WTC11 (cell line): ENCODE data around the gene SMURF1. TPM values are rescaled to one million over a fixed set of nuclear protein-coding genes. Genes with fewer than 3 reads are reported as not detected.

Experiments used
- ATAC-seq: fragments of 200-7000 bp; cut with Tn5 transposase; 2 replicates; pipeline ENCODE4 v1.10.0; 2021; ENCODE audit warnings: mild to moderate bottlenecking, moderate library complexity
- CTCF ChIA-PET: fragments of 300-600 bp; sonication (Branson Sonifier 250); formaldehyde crosslinking; loops from one replicate; lab custom pipeline; 2021; ENCODE audit warnings: antibody characterized with exemption; lab: Charles Lee
- POLR2A ChIA-PET: fragments of 350-600 bp; sonication (Branson Sonifier 250); formaldehyde crosslinking; loops from one replicate; lab custom pipeline; 2021; ENCODE audit warnings: antibody characterized with exemption; lab: Charles Lee
- DNase-seq: peaks from one replicate; pipeline ENCODE4 v3.0.0; 2021; ENCODE audit warnings: low spot score
- H3K27ac Mint-ChIP-seq: 2 replicates; pipeline ENCODE4 v1.8.0; 2021; ENCODE audit warnings: mixed read lengths
- H3K27me3 Mint-ChIP-seq: 2 replicates; pipeline ENCODE4 v1.8.0; 2021; ENCODE audit warnings: low read depth, mild to moderate bottlenecking, moderate library complexity, mixed read lengths
- H3K36me3 Mint-ChIP-seq: 2 replicates; pipeline ENCODE4 v1.8.0; 2021; ENCODE audit warnings: mixed read lengths
- H3K4me1 Mint-ChIP-seq: 2 replicates; pipeline ENCODE4 v1.8.0; 2022; ENCODE audit warnings: mixed read lengths
- H3K4me3 Mint-ChIP-seq: 2 replicates; pipeline ENCODE4 v1.8.0; 2021; ENCODE audit warnings: mild to moderate bottlenecking, moderate library complexity, mixed read lengths
- H3K9me3 Mint-ChIP-seq: 2 replicates; pipeline ENCODE4 v1.8.0; 2021; ENCODE audit warnings: mixed read lengths
- EMX1 ChIP-seq: fragments of 250-450 bp; sonication (Bioruptor Pico); IDR thresholded peaks from 2 replicates; pipeline ENCODE4 v1.8.0; 2021; ENCODE audit warnings: mild to moderate bottlenecking
- ESRRA ChIP-seq: sonication (generic); formaldehyde crosslinking; IDR thresholded peaks from 2 replicates; pipeline ENCODE4 v1.8.1; 2022; ENCODE audit warnings: mild to moderate bottlenecking, missing genetic modification reagents, borderline replicate concordance
- FOXP1 ChIP-seq: sonication (generic); formaldehyde crosslinking; IDR thresholded peaks from 2 replicates; pipeline ENCODE4 v1.8.0; 2022; ENCODE audit warnings: missing genetic modification reagents, mild to moderate bottlenecking, moderate library complexity, borderline replicate concordance
- GRHL2 ChIP-seq: fragments of 250-450 bp; sonication (Bioruptor Pico); IDR thresholded peaks from 2 replicates; pipeline ENCODE4 v1.8.0; 2022; ENCODE audit warnings: mild to moderate bottlenecking, moderate library complexity; ENCODE audit not compliant: insufficient replicate concordance, severe bottlenecking
- MXD4 ChIP-seq: fragments of 250-450 bp; sonication (Bioruptor Pico); IDR thresholded peaks from 2 replicates; pipeline ENCODE4 v1.8.0; 2021; ENCODE audit warnings: mild to moderate bottlenecking, moderate library complexity, borderline replicate concordance
- NFE2L1 ChIP-seq: sonication (generic); formaldehyde crosslinking; IDR thresholded peaks from 2 replicates; pipeline ENCODE4 v1.8.1; 2023; ENCODE audit warnings: missing genetic modification reagents
- NFYB ChIP-seq: sonication (generic); formaldehyde crosslinking; conservative IDR thresholded peaks from 2 replicates; pipeline ENCODE4 v1.8.0; 2022; ENCODE audit warnings: low read depth, missing genetic modification reagents
- PRRX2 ChIP-seq: fragments of 250-450 bp; sonication (Bioruptor Pico); IDR thresholded peaks from 2 replicates; pipeline ENCODE4 v1.8.0; 2021; ENCODE audit warnings: mild to moderate bottlenecking
- SMAD3 ChIP-seq: sonication (generic); formaldehyde crosslinking; IDR thresholded peaks from 2 replicates; pipeline ENCODE4 v1.8.0; 2022; ENCODE audit warnings: missing genetic modification reagents, mild to moderate bottlenecking, borderline replicate concordance
- SMAD4 ChIP-seq: sonication (generic); formaldehyde crosslinking; IDR thresholded peaks from 2 replicates; pipeline ENCODE4 v1.8.0; 2022; ENCODE audit warnings: mild to moderate bottlenecking, missing genetic modification reagents
- TEAD1 ChIP-seq: sonication (generic); formaldehyde crosslinking; IDR thresholded peaks from 2 replicates; pipeline ENCODE4 v1.8.0; 2022; ENCODE audit warnings: mild to moderate bottlenecking, missing genetic modification reagents
- ZNF219 ChIP-seq: sonication (generic); formaldehyde crosslinking; IDR thresholded peaks from 2 replicates; pipeline ENCODE4 v1.8.0; 2023; ENCODE audit warnings: missing genetic modification reagents, mild to moderate bottlenecking, borderline replicate concordance
- ZNF232 ChIP-seq: sonication (generic); formaldehyde crosslinking; IDR thresholded peaks from 2 replicates; pipeline ENCODE4 v1.8.0; 2022; ENCODE audit warnings: mild to moderate bottlenecking, missing genetic modification reagents
- ZNF396 ChIP-seq: fragments of 250-450 bp; sonication (Bioruptor Pico); IDR thresholded peaks from 2 replicates; pipeline ENCODE4 v1.8.0; 2021; ENCODE audit warnings: mild to moderate bottlenecking, moderate library complexity, borderline replicate concordance
- ZNF671 ChIP-seq: fragments of 250-450 bp; sonication (Bioruptor Pico); IDR thresholded peaks from 2 replicates; pipeline ENCODE4 v1.8.0; 2021; ENCODE audit warnings: mild to moderate bottlenecking
- total RNA-seq: library from RNA; stranded (reverse); gene quantifications from 3 replicates; pipeline ENCODE4 v1.2.3, GENCODE V29; 2021
- TF ChIP-seq, protein P1 (sequence below): fragments of 200-600 bp; IDR thresholded peaks from 2 replicates; pipeline ENCODE4 v1.8.0; 2022; ENCODE audit warnings: antibody characterized with exemption
- TF ChIP-seq, protein P2 (sequence below): sonication (generic); formaldehyde crosslinking; IDR thresholded peaks from 2 replicates; pipeline ENCODE4 v1.8.1; 2023; ENCODE audit warnings: mild to moderate bottlenecking, missing genetic modification reagents, moderate library complexity
- TF ChIP-seq, protein P3 (sequence below): sonication (generic); formaldehyde crosslinking; IDR thresholded peaks from 2 replicates; pipeline ENCODE4 v1.8.0; 2022; ENCODE audit warnings: mild to moderate bottlenecking, missing genetic modification reagents
- TF ChIP-seq, protein P4 (sequence below): sonication (generic); formaldehyde crosslinking; IDR thresholded peaks from 2 replicates; pipeline ENCODE4 v1.8.1; 2023; ENCODE audit warnings: mild to moderate bottlenecking, missing genetic modification reagents
- TF ChIP-seq, protein P5 (sequence below): sonication (generic); formaldehyde crosslinking; IDR thresholded peaks from 2 replicates; pipeline ENCODE4 v1.8.1; 2023; ENCODE audit warnings: mild to moderate bottlenecking, missing genetic modification reagents
- TF ChIP-seq, protein P6 (sequence below): sonication (generic); formaldehyde crosslinking; IDR thresholded peaks from 2 replicates; pipeline ENCODE4 v1.8.1; 2022; ENCODE audit warnings: missing genetic modification reagents, borderline replicate concordance
- TF ChIP-seq, protein P7 (sequence below): fragments of 250-450 bp; sonication (Bioruptor Pico); IDR thresholded peaks from 2 replicates; pipeline ENCODE4 v1.9.0; 2021; ENCODE audit warnings: mild to moderate bottlenecking

Gene SMURF1
- total RNA-seq, 1 experiment from 2014 or later: 23.2 TPM

DNA sequence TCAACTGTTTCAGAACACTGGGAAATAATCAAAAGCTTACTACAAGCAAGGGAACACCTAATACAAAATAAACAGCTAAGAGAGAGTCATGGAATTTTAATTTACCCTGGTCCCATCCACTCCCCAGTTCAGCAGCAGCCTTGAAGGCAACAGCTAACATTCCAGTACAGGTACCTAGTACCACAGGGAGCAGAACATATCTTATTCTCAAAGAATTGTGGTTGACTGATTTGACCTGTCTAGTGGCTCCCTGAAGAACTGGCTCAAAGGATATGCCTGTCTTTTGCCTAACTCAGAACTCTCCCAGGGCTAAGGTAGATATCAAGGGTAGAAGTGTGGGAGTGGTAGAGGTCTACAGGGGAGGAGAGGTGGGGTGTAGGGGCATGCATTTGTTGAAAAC lies 32.3 kb downstream of the SMURF1 start:
- CTCF ChIA-PET: interaction anchor here (0.6 kb wide), 2 partner anchors 26 to 65 kb away, joined by 4 to 5 read pairs; no protein-coding TSS in a partner anchor
- H3K4me1 Mint-ChIP-seq: peaks cover 55% of the 10 kb centered on the region
- H3K4me3 Mint-ChIP-seq: no peak overlapping the region
- POLR2A ChIA-PET: no interaction called here
- no peaks in the 10 kb centered on the region for H3K27me3 Mint-ChIP-seq
- H3K9me3 Mint-ChIP-seq: peaks cover 7% of the 10 kb centered on the region
- TF ChIP-seq PRRX2 (CRISPR knock-in tag) (no peak), ZNF671 (no peak), GRHL2 (no peak), SMAD4 (CRISPR knock-in tag) (no peak), ZNF396 (CRISPR knock-in tag) (no peak), SMAD3 (CRISPR knock-in tag) (no peak), EMX1 (CRISPR knock-in tag) (no peak), MXD4 (CRISPR knock-in tag) (no peak), ESRRA (CRISPR knock-in tag) (no peak), NFE2L1 (CRISPR knock-in tag) (no peak), ZNF219 (no peak), ZNF232 (no peak)
- TF ChIP-seq, protein P1, sequence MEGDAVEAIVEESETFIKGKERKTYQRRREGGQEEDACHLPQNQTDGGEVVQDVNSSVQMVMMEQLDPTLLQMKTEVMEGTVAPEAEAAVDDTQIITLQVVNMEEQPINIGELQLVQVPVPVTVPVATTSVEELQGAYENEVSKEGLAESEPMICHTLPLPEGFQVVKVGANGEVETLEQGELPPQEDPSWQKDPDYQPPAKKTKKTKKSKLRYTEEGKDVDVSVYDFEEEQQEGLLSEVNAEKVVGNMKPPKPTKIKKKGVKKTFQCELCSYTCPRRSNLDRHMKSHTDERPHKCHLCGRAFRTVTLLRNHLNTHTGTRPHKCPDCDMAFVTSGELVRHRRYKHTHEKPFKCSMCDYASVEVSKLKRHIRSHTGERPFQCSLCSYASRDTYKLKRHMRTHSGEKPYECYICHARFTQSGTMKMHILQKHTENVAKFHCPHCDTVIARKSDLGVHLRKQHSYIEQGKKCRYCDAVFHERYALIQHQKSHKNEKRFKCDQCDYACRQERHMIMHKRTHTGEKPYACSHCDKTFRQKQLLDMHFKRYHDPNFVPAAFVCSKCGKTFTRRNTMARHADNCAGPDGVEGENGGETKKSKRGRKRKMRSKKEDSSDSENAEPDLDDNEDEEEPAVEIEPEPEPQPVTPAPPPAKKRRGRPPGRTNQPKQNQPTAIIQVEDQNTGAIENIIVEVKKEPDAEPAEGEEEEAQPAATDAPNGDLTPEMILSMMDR: no peak
- TF ChIP-seq, protein P2, sequence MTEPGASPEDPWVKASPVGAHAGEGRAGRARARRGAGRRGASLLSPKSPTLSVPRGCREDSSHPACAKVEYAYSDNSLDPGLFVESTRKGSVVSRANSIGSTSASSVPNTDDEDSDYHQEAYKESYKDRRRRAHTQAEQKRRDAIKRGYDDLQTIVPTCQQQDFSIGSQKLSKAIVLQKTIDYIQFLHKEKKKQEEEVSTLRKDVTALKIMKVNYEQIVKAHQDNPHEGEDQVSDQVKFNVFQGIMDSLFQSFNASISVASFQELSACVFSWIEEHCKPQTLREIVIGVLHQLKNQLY (CRISPR knock-in tag): no peak
- TF ChIP-seq, protein P3, sequence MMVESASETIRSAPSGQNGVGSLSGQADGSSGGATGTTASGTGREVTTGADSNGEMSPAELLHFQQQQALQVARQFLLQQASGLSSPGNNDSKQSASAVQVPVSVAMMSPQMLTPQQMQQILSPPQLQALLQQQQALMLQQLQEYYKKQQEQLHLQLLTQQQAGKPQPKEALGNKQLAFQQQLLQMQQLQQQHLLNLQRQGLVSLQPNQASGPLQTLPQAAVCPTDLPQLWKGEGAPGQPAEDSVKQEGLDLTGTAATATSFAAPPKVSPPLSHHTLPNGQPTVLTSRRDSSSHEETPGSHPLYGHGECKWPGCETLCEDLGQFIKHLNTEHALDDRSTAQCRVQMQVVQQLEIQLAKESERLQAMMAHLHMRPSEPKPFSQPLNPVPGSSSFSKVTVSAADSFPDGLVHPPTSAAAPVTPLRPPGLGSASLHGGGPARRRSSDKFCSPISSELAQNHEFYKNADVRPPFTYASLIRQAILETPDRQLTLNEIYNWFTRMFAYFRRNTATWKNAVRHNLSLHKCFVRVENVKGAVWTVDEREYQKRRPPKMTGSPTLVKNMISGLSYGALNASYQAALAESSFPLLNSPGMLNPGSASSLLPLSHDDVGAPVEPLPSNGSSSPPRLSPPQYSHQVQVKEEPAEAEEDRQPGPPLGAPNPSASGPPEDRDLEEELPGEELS: no peak
- TF ChIP-seq, protein P4, sequence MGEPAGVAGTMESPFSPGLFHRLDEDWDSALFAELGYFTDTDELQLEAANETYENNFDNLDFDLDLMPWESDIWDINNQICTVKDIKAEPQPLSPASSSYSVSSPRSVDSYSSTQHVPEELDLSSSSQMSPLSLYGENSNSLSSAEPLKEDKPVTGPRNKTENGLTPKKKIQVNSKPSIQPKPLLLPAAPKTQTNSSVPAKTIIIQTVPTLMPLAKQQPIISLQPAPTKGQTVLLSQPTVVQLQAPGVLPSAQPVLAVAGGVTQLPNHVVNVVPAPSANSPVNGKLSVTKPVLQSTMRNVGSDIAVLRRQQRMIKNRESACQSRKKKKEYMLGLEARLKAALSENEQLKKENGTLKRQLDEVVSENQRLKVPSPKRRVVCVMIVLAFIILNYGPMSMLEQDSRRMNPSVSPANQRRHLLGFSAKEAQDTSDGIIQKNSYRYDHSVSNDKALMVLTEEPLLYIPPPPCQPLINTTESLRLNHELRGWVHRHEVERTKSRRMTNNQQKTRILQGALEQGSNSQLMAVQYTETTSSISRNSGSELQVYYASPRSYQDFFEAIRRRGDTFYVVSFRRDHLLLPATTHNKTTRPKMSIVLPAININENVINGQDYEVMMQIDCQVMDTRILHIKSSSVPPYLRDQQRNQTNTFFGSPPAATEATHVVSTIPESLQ (CRISPR knock-in tag): no peak
- TF ChIP-seq, protein P5, sequence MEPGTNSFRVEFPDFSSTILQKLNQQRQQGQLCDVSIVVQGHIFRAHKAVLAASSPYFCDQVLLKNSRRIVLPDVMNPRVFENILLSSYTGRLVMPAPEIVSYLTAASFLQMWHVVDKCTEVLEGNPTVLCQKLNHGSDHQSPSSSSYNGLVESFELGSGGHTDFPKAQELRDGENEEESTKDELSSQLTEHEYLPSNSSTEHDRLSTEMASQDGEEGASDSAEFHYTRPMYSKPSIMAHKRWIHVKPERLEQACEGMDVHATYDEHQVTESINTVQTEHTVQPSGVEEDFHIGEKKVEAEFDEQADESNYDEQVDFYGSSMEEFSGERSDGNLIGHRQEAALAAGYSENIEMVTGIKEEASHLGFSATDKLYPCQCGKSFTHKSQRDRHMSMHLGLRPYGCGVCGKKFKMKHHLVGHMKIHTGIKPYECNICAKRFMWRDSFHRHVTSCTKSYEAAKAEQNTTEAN (CRISPR knock-in tag): no peak
- ATAC-seq (peak; percentile 33), DNase-seq (no peak)
- peak overlapping the region; percentile 91 for H3K27ac Mint-ChIP-seq
- no peaks in the 10 kb centered on the region for H3K36me3 Mint-ChIP-seq

DNA sequence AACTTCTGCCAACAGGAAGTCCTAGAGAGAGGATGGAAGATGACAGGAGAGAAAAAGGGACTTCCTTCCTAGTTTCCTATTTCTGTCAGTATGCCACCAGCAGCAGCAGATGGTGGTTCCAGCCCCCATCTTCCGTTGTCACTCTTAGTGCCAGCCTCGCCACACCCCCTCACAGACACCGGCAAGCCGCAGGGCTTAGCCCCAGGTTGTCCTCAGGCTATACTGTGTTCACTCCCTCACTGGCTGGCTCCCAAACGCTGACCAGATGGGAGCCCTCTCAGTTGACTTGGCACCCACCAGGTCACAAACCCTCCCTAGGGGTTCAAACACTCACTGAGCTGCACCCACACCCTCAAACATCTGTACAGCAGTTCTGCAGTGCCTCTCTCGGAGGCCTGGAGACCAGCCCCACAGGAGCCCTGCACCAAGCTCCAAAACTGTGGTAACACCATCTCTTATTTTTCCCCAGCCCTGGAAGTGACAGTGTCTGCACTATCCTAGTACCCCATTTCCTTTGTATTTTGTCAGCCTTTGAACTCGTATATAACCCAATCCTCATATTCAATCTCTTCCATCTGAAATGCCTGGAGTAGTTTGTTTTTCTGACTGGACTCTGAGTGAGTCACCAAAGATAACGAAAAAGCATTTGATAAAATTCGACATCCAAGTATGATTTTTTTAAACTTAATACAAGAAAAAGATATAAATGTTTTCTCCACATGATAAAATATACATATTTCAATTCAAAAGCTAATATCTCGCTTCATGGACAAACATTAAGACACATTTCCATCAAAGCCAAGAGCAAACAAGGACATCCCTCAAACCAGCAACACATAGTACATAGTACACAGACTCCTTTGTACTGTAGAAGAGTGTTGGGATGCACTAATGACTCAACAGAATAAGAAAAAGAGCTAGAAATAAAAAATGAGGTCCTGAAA lies 34.5 kb downstream of the SMURF1 start:
- Mint-ChIP-seq H3K27me3 (no peaks in the 10 kb centered on the region), H3K4me3 (no peak overlapping the region), H3K36me3 (no peaks in the 10 kb centered on the region), H3K27ac (peak overlapping the region; percentile 24), H3K4me1 (peaks cover 65% of the 10 kb centered on the region), H3K9me3 (no peaks in the 10 kb centered on the region)
- CTCF ChIA-PET: interaction anchor here (0.6 kb wide), 1 partner anchor 364 kb away, joined by 3 read pairs; no protein-coding TSS in a partner anchor
- no peak for DNase-seq
- POLR2A ChIA-PET: no interaction called here
- ATAC-seq: no peak
- TF ChIP-seq FOXP1 (CRISPR knock-in tag) (no peak), ZNF396 (CRISPR knock-in tag) (no peak), PRRX2 (CRISPR knock-in tag) (no peak), TEAD1 (CRISPR knock-in tag) (no peak), NFYB (no peak)
- TF ChIP-seq, protein P3: no peak
- TF ChIP-seq, protein P6, sequence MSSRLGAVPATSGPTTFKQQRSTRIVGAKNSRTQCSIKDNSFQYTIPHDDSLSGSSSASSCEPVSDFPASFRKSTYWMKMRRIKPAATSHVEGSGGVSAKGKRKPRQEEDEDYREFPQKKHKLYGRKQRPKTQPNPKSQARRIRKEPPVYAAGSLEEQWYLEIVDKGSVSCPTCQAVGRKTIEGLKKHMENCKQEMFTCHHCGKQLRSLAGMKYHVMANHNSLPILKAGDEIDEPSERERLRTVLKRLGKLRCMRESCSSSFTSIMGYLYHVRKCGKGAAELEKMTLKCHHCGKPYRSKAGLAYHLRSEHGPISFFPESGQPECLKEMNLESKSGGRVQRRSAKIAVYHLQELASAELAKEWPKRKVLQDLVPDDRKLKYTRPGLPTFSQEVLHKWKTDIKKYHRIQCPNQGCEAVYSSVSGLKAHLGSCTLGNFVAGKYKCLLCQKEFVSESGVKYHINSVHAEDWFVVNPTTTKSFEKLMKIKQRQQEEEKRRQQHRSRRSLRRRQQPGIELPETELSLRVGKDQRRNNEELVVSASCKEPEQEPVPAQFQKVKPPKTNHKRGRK (CRISPR knock-in tag): no peak
- TF ChIP-seq, protein P7, sequence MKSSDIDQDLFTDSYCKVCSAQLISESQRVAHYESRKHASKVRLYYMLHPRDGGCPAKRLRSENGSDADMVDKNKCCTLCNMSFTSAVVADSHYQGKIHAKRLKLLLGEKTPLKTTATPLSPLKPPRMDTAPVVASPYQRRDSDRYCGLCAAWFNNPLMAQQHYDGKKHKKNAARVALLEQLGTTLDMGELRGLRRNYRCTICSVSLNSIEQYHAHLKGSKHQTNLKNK (CRISPR knock-in tag): no peak
